Right kidney (tissue), 1 donor: Measurements from ENCODE around the gene ENGASE.
A peak's percentile ranks its signal among the peaks of the same experiment; 100 is the strongest.

Source experiments
- DNase-seq: peaks from one replicate; pipeline ENCODE4 v3.0.0-alpha.2; 2016

The ENGASE gene

DNA sequence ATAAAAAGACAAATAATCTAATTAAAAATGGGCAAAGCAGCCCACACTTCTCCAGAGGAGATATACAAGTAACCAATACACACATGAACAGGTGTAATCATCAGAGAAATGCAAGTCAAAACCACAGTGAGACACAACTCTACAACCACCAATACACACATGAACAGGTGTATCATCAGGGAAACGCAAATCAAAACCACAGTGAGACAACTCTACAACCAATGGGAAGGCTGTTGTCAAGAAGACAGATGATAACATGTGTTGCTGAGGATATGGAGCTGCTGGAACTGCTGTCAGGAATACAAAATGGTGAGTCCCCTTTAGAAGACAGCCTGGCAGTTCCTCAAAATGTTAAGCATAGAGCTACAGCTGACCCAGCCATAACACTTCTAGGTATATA lies 22.5 kb upstream of the ENGASE start:
- no peak for DNase-seq

GRCh38 chr17:79053251-79053925 lies 21.2 kb upstream of the ENGASE start:
- DNase-seq = no peak

GRCh38 chr17:79054200-79054960 lies 20.2 kb upstream of the ENGASE start:
- no peak for DNase-seq

DNA sequence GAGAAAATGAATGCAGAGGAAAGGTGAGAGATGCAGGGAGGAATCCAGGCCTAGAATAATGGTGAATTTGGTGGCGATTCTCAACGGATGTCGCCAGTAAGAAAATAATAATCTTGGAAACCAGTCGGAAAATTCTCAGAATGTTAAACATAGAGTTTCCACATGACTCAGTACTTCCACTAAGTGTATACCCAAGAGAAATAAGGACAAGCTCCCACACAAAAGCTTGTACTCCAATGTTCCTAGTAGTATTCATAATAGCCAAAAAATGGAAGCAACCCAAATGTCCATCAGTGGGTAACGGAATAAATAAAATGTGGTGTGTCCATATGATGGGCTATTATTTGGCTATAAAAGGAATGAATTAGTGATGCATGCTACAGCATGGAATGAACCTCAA lies 19.4 kb upstream of the ENGASE start:
- DNase-seq = no peak

- DNase-seq = no peak
These were observed 16.8 kb upstream of the ENGASE start for GRCh38 chr17:79057737-79058385.

DNA sequence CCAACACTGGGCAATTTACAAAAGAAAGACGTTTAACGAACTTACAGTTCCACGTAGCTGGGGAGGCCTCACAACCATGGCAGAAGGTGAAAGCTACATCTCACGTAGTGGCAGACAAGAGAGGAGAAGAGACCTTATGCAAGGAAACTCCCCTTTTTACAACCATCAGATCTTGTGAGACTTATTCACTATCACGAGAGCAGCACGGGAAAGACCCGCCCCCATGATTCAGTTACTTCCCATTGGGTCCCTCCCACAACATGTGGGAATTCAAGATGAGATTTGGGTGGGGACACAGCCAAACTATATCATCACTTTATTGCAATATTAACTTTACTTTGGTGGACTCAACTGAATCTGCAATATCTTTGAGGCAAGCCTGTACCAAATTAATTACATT lies 11.9 kb upstream of the ENGASE start:
- DNase-seq = no peak

DNA sequence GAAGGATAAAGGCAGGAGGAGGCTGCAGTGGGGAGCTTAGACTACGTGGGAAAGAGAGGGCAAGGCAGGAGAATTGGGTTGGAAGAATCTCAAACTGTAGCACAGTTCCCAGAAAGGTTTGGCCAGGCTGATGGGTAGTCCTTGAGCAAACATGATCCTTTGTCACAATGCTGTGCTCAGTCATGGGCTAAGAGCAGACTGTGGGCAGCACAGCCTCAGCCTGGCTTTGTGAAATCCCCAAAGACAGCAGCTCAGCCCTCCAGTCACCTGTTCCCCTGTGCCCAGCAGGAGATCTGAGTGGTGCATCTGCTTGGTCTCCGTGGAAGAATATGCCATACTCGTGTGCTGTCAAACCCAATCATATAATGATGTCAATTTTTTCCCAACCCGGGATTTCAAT lies 10.6 kb upstream of the ENGASE start:
- DNase-seq = no peak

DNA sequence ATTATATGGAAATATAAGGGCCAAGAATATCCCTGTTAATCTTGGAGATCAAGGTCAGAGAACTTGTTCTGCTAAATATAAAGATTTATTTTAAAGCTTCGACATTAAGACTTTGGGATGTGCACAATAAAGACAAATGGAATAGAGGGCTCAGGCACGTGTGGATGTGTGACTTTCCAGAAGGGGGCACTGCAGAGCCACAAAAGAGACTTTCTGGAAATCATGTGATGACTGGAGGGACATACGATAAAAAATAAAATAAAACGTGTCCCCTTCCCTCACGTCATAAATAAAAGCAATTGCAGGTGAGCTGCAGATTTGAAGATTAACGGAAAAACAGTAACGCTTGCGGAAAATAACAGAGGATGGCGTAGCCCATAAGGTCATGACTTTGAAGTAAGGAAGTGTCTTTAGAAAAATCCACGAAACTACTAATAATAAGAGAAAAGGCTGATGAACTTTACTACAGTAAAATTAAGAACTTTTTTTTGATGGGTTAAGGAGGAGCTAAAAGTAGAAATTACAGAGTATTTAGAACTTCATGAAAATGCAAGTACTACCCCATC lies 9.4 kb upstream of the ENGASE start:
- no peak for DNase-seq

DNA sequence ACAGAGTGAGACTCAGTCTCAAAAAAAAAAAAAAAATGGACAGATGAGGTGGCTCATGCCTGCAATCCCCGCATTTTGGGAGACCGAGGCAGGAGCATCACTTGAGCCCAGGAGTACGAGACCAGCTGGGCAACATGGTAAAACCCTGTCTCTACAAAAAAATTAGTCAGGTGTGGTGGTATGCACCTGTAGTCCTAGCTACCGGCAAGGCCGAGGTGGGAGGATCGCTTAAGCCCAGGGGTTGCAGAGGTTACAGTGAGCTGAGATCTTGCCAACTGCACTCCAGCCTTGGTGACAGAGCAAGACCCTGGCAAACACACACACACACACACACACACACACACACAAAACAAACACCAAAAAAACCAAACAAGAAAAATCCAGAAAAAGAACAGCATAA lies 7.7 kb upstream of the ENGASE start:
- DNase-seq = no peak

DNA sequence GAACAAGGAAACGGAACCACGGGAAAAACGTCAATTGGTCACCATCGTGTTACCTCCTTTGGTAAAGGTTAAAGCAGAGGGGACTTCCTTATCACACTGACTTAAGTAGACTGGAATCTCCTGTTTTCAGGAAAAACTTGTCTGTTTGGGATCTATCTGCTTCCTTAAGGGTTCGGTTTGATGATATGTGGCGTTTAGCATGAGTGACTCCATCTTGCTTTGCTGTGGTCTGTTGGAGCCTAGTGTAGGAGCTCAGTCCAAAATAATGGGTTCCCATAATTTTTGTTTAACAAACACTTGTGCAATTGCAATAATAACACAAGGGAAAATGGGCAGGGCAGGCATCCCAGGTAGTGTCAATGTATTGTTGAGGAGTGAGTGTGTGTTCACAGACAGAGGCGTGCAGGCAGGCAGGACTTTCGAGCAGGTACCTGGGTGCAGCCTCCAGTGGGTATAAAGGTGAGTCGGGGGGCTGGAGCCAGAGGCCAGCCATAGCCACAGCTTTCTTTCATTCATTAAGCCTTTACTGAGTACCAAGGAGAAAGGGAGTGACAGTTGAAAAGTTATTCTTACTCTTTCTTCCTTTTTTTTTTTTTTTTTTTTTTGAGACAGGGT lies 4.3 kb upstream of the ENGASE start:
- no peak for DNase-seq

DNA sequence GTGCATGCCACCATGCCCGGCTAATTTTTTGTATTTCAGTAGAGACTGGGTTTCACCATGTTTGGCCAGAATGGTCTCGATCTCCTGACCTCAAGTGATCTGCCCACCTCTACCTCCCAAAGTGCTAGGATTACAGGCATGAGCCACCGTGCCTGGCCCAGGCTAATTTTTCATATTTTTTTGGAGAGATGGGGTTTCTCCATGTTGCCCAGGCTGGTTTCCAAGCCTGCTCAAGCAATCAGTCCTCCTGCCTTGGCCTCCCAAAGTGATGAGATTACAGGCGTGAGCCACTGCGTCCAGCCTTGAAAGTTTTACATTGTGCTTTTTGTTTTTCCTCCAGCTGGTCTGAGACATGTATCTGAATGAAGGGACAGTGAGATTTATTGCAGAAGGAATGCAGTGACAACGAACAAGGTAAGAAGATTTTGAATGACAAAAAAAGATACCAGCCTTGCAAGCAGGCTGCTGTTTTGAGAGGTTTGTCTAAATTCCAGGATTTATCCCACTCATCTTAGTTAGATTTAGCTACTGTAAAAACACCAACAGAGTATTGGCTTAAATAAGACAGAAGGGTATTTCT lies 3.4 kb upstream of the ENGASE start:
- DNase-seq = no peak

DNA sequence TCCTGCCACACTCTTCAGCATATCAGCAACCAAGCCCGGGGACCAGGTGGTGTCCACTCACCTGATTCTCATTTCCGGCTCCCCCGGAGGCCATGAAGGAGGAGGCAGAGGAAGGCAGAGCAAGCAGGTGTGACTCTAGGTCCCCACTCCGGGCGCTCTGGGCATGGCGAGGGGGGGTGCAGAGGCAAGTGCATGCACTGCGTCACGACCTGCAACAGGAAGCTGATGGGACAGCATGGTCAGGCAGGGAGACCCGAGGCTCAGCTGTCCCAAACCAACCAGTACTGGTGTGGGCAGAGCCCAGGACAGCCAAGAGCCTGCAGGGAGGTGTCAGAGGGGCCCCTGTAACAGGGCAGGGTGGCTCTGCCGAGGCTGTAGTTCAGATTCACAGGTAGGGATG lies 2.1 kb upstream of the ENGASE start:
- no peak for DNase-seq

DNA sequence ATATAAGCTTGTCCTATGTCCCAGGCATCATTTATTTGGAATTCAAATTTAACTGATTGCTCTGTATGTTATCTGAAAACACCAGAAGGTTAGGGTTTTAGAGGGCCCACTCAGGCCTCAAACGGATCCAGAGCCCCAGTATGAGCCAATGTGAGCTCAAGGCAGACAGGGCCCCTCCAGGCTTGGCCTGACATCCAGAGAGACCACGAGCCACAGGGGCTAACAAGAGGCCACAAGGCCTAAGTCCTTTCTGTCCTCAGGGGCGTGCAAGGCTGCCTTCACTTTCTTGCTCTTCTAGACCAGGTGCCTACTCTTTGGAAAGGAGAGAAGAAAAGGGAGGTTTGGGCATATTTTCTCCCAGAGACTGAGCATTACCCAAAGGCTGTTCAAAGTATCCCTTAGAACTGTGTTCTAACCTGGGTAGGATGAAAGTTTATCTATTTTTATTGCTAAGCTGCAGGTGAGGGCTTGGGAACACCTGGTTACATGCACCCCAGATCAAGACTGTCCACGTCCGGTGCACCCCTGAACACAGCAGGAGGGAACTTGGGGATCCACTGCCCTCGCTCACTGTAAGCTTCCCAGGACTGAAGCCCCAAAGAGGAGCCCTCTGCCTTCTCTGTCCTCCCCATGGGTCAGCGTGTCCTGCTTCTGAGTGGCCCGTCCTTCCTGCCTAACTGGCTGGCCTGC lies 1.5 kb upstream of the ENGASE start:
- no peak for DNase-seq

DNA sequence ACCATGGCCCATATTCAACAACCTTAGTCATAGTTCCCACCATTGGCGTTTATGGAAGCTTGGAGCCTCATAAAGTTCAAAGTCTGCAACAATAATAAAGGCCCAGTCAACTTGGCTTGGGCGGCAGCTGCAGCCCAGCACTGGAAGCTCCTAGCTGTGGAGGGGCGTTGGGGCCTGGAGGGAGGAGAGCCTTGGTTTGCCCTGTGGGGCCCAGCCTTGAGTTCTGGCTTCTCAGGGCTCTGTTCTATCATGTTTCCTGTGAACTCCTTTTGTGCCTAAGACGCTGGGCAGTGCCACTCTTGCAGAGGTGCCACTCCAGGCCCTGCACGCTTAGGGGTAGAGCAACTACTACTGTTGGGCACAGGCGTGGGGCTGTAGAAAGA lies 927 bp upstream of the ENGASE start:
- no peak for DNase-seq

DNA sequence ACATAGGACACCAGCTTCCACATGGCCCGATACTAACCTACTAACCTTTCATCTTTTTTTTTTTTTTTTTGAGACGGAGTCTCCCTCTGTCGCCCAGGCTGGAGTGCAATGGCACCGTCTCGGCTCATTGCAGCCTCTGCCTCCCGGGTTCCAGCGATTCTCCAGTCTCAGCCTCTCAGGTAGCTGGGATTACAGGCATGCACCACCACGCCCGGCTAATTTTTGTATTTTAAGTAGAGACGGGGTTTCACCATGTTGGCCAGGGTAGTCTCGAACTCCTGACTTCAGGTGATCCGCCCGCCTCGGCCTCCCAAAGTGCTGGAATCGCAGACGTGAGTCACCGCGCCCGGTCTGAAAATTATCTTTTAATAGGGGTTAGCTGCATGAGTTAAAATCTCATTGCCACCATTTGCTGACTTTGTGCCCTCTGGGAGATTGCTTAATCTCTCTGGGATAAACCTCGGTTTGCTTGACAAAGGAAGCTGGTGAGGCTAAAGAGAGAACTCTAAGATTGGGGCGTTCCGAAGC lies 439 bp upstream of the ENGASE start:
- DNase-seq = peak; percentile 48

DNA sequence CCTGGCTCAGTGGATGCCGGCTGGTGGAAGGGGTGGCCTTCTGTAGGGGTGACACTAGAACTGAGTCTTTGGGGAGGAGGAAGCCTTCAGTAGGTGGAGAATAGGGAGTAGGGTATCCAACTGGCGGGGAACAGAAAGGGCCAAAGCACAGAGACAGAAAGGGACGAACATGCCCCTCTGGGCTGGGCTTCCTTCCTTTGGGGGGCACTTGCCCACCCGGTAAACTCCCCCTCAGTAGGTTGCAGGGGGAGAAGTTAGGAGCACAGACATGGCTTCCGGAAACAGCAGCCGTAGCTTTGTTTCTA lies 774 bp downstream of the ENGASE start:
- DNase-seq = peak; percentile 64

- no peak for DNase-seq
These were observed 1.3 kb downstream of the ENGASE start for GRCh38 chr17:79075861-79076406.

GRCh38 chr17:79077587-79077986 lies 3.0 kb downstream of the ENGASE start:
- DNase-seq = no peak

- DNase-seq = no peak
These were observed 4.0 kb downstream of the ENGASE start for GRCh38 chr17:79078476-79079190.

DNA sequence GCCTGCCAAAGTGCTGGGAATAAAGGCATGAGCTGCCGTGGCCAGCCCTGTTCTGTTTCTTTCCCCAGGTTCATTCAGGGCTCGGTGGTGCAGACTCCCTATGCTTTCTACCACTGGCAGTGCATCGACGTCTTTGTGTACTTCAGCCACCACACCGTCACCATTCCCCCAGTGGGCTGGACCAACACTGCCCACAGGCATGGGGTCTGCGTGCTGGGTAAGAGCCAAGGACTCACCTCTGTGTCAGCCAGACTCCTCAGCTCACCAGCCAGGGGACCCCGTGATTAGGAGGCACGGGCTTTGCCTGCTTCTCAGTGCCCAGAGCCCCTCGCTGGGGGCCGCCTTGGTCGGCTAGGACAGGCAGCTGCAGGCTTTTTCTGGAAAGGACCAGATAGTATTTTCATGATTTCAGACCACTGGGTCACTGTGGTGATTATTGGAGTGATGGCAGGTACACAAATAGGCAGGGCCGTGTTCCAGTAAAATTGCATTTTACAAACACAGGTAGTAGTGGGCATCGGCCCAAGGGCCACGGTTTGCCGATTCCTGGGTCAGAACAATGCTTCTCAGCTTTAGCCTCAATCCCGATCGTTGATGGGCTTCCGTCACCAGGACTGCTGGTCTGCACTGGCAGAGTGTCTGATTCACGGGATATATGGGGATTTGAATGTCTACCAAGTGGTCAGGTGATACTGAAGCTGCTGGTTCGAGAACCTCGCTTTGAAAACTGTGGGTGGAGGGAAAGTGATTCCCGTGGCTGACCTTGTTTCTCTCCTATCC lies 5.0 kb downstream of the ENGASE start:
- no peak for DNase-seq
